ENCODE results near the gene SMIM11. TPM values are rescaled to one million over a fixed set of nuclear protein-coding genes. Genes with fewer than 3 reads are reported as not detected.
"Not testable (repeated sequence)": the region's sequence is repeated elsewhere in the genome, so short reads cannot be mapped to it uniquely, and the experiment has no call there.

SMIM11 gene
- total RNA-seq, 1 donor from 2014 or later: 4.0 TPM

GRCh38 chr21:34354836-34355235 lies 20.5 kb upstream of the SMIM11 start:
- no peak for DNase-seq (ENCODE audit: low read depth in 2 of 2)

DNA sequence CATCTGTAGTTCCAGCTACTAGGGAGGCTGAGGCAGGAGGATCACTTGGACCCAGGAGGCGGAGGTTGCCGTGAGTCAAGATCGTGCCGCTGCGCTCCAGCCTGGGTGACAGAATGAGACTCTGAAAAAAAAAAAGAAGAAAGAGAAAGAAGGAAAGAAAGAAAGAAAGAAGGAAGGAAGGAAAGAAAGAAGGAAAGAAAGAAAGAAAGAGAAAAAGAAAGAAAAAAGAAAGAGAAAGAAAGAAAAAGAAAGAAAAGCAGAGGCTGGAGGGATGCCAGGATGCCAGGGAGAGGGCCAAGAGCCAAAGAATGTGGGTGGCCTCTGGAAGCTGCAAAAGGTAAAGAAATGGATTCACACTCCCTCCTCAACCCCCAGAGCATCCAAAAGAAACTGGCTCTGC lies 19.7 kb upstream of the SMIM11 start:
- no peak for DNase-seq (ENCODE audit: low read depth in 2 of 2)

- no peak for DNase-seq (ENCODE audit: low read depth in 2 of 2)
Measured at GRCh38 chr21:34357889-34358288, 17.4 kb upstream of the SMIM11 start.

GRCh38 chr21:34358866-34359265 lies 16.4 kb upstream of the SMIM11 start:
- no peak for DNase-seq (ENCODE audit: low read depth in 2 of 2)

- no peak for DNase-seq (ENCODE audit: low read depth in 2 of 2)
Measured at GRCh38 chr21:34360488-34361241, 14.6 kb upstream of the SMIM11 start.

DNA sequence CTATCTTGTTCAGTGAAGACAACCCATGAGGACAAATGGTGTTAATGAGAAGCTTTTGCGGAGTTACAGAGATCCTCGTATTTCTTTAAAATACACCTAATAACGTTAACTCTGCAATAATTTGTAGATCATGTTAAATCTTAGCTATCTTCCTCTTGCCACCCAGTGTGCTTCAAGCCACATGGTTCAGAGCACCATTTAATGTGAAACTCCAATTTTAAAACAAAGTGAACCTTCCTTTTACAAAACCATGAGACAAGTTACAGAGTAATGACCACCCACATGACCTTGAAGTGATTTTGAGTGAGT lies 13.2 kb upstream of the SMIM11 start:
- no peak for DNase-seq (ENCODE audit: low read depth in 2 of 2)

GRCh38 chr21:34362670-34363069 lies 12.6 kb upstream of the SMIM11 start:
- no peak for DNase-seq (ENCODE audit: low read depth in 2 of 2)

DNA sequence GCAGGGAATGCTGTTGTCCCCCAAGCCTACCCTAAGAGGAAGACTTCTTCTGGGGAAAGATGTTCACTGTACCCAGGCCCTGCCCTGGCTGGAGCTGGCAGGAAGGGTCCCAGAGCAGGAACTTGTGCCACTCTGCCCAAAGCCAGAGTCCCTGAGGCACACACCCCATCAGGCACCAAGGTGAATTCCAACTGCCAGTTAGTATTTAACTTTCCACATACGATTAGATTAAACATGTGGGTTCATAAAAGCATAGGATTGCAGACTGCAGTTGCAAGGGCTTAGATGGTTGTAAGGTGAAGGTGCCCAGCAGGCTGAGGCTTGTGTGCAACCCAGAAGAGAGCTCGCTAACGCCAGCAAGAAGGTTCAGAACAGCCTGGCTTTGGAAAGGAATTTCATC lies 11.6 kb upstream of the SMIM11 start, which contains the start of gene KCNE2:
TSS of gene KCNE2 (plus strand) at position 274 of the 400 bp plus-strand sequence. CDS start 6,473 bp downstream, outside the sequence.
- DNase-seq (ENCODE audit: low read depth in 2 of 2): no peak

- DNase-seq (ENCODE audit: low read depth in 2 of 2): no peak
Measured at GRCh38 chr21:34364921-34365320, 10.4 kb upstream of the SMIM11 start.

- DNase-seq (ENCODE audit: low read depth in 2 of 2): no peak
Measured at GRCh38 chr21:34365809-34366208, 9.5 kb upstream of the SMIM11 start.

DNA sequence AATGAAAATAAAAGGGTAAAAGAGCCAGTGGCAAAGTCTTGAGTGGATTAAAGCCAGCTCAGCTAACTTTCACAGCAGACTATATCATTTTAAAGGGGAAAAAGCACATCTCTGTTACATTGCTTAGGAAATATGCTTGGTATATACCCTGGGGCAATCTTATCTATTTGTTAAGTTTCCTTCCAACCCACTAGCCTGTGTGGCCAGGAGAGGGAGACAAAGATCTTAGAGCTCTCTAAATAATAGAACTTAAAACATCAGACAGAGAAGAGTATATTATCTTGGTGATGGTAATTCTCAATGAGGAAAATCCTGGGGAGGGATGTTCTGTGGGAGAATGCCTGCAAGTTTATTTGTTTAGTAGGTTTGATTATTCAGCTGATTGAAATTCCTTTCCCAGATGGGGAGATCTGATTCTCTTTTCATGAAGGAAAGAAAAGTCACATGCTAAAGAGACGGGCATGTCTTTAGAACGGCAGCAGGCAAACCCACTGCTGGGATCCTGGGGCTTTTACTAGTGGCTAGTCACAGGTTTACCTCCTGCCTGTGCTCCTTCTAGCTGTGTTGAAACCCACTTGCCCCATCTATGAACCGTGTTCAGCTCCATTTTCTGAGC lies 7.9 kb upstream of the SMIM11 start:
- DNase-seq (ENCODE audit: low read depth in 2 of 2): peak; percentile 62 to 63

- no peak for DNase-seq (ENCODE audit: low read depth in 2 of 2)
Measured at GRCh38 chr21:34369741-34370140, 5.6 kb upstream of the SMIM11 start.

DNA sequence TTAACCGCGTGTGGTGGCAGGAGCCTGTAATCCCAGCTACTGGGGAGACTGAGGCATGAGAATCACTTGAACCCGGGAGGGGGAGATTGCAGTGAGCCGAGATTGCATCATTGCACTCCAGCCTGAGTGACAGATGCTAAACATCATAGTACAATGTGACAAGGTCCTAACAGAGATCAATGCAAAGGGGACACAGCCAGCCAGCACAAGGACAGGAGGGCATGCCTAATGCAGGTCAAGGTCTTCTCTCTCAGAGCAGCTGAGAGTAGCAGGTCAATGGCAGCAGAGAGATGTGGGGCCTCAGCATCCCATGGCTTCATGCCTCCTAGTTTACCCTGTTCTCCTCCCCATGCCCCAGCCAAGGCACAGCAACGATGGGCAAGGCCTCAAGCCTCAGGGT lies 3.0 kb upstream of the SMIM11 start:
- no peak for DNase-seq (ENCODE audit: low read depth in 2 of 2)

GRCh38 chr21:34374462-34374861 lies 845 bp upstream of the SMIM11 start:
- not testable (repeated sequence) for DNase-seq (ENCODE audit: low read depth in 2 of 2)

DNA sequence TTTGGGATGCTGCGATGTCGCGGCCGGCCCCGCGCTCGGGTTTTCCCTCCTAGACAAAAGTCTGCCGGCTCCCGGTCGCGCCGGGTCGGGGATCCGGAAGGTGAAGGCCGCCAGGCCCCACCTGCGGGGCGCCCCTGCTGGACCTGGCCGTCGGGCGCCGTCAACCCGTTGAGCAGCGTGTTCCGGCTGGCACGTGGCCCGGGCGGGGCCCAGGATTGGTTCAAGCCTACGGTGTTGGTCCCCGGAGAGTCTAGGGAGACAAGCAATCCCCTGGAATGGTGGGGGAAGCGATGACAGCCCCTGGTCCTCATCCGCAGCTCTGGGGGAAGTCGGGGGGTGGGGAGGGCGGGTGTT lies 289 bp downstream of the SMIM11 start:
- not testable (repeated sequence) for DNase-seq (ENCODE audit: low read depth in 2 of 2)

DNA sequence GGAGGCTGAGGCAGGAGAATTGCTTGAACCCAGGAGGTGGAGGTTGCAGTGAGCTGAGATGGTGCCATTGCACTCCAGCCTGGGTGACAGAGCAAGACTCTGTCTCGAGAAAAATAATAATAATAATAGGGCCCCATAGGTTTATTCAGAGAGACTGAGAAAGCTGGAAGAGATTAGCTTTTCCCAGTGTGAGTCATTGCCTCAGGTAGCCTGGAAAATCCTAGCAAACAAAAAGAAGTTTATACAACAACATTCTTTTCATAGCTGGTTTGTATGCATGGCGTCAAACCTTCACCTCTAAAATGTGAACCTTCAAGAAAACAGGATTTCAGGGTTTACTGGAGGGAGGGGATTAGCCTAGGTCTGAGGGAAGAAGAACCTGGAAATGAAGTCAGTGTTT lies 7.8 kb downstream of the SMIM11 start:
- DNase-seq (ENCODE audit: low read depth in 2 of 2): not testable (repeated sequence)

DNA sequence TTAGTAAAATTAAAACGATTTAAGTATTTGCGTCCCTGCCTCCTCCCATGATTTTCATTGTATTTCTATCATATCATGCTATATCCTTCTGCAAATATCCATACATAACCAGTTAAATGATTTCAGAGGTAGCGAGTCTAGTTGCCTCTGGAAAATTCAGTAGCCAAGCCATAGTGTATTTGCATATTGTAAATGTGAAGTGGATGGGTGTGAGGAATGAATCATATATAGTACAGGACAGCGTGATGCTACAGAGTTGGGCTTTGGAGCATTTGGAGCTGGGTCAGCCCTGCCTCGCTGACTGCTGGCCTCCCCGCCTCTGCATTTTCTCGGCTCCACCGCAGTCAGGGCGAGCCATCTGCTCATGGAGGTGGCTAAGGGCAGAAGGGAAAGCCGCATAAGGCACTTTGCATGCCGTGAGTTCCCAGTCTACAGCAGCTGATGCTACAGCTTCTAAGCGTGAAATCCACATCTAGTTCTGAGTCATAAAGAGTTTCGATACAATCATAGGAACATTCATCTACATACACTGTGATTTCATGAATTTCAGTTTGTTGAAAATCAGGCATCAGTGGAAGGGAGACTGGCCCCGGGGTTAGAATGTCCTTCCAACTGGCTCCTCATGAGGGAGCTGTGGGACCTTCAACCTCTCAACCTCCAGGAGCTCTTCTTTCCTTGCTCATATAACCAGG lies 8.6 kb downstream of the SMIM11 start:
- not testable (repeated sequence) for DNase-seq (ENCODE audit: low read depth in 2 of 2)

GRCh38 chr21:34400522-34400921 lies 25.2 kb downstream of the SMIM11 start:
- DNase-seq (ENCODE audit: low read depth in 2 of 2): not testable (repeated sequence)

- DNase-seq (ENCODE audit: low read depth in 2 of 2): not testable (repeated sequence)
Measured at GRCh38 chr21:34404742-34405141, 29.4 kb downstream of the SMIM11 start.

DNA sequence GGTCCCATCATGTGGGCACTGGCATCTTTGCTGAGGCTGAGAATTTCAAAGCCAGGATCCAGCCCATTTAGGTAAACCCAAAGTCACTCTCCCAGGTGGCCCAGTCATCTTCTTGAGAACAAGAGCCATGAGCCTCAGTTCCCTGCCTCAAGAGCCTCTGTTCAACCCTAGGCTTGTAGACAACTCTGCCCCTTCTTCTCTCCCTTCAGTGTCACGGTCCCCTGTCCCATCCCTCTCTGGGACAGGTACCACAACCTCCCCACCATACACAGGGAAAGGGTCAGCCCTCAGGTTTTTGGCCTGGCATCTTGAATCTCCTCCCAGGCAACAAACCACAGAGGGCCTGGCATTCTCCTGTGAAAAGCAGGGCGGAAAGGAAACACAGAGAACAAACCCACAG lies 30.4 kb downstream of the SMIM11 start:
- DNase-seq (ENCODE audit: low read depth in 2 of 2): not testable (repeated sequence)

DNA sequence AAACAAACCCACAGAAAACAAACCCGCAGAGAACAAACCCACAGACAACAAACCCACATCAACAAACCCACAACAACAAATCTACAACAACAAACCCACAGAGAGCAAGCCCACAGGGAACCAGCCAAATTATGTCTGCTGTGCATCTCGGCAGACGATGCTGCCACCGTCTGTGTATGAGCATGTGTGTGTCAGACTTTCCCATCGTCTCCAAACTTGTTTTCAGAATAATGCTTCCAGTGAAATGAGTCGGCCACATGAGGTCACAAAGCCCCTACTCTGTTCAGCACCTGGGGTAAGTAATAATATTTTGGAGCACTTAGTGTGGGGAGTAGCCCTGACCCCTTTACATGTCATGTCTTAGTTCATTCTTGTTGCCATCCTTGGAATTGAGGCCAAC lies 30.8 kb downstream of the SMIM11 start:
- DNase-seq (ENCODE audit: low read depth in 2 of 2): not testable (repeated sequence)

DNA sequence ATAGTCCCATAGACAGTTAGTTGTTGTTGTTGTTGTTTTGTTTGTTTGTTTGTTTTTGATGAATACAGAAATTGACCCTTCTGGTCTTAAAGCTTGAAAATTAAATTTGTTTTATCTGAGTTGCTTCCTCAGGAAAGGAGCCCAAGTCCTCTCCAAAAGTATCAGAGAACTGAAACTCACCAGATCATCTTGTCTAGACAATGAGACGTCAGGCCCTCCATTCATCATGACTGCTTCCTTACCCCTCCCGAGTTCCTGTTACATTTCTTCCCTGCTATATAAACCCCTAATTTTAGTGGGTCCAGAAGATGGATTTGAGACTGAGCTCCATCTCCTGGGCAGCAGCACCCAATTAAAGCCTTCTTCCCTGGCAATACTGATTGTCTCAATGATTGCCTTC lies 31.4 kb downstream of the SMIM11 start:
- DNase-seq (ENCODE audit: low read depth in 2 of 2): not testable (repeated sequence)

GRCh38 chr21:34407294-34407693 lies 32.0 kb downstream of the SMIM11 start:
- DNase-seq (ENCODE audit: low read depth in 2 of 2): not testable (repeated sequence)
